Thoracic aorta (tissue), 2 donors: ENCODE results near the gene CALHM1. TPM values are rescaled to one million over a fixed set of nuclear protein-coding genes. Genes with fewer than 3 reads are reported as not detected.

ENCODE experiments used
- ATAC-seq: fragments of 150-250 bp; one replicate; pipeline ENCODE4 v1.8.0; 2017; ENCODE audit warnings: low read depth; ENCODE audit not compliant: insufficient number of reproducible peaks, low FRiP score
- DNase-seq: peaks from one replicate; pipeline ENCODE4 v3.0.0-alpha.2; 2020; ENCODE audit warnings: low spot score
- H3K27ac ChIP-seq, 2 donors: fragments of 200-600 bp; sonication (generic); 1 replicate in 1 of 2; 2 replicates in 1 of 2; pipeline ENCODE4 v1.5.1; 2016; ENCODE audit warnings: mild to moderate bottlenecking in 2 of 2, moderate library complexity in 2 of 2
- H3K27me3 ChIP-seq: fragments of 200-600 bp; sonication (generic); replicated peaks from 2 replicates; pipeline ENCODE4 v1.6.0; 2016; ENCODE audit warnings: mild to moderate bottlenecking; ENCODE audit not compliant: insufficient read depth
- H3K36me3 ChIP-seq: fragments of 200-600 bp; sonication (generic); one replicate; pipeline ENCODE4 v1.5.1; 2016
- H3K4me1 ChIP-seq, 2 donors: fragments of 200-600 bp; sonication (generic); 1 replicate in 1 of 2; 2 replicates in 1 of 2; pipeline versions ENCODE4 v1.5.1 to v1.6.0; 2016; ENCODE audit warnings: low read depth in 2 of 2, mild to moderate bottlenecking in 1 of 2; ENCODE audit not compliant: control insufficient read depth in 1 of 2
- H3K4me3 ChIP-seq: fragments of 200-600 bp; sonication (generic); 2 replicates; pipeline ENCODE4 v1.5.1; 2016; ENCODE audit warnings: mild to moderate bottlenecking
- H3K9me3 ChIP-seq: fragments of 200-600 bp; sonication (generic); 2 replicates; pipeline ENCODE4 v1.5.1; 2016
- CTCF ChIP-seq: fragments of 200-600 bp; sonication (generic); IDR thresholded peaks from one replicate; pipeline ENCODE4 v1.5.1; 2019; ENCODE audit warnings: antibody characterized with exemption
- total RNA-seq, 2 donors: library from RNA; depleted of rRNA; stranded (reverse); fragments of >200 nt; gene quantifications; one replicate each; pipeline versions ENCODE4 v1.1.0 to v1.2.3, GENCODE V29; 2016

CALHM1 gene
- total RNA-seq, 2 donors from 2014 or later, result not detected

GRCh38 chr10:103472005-103472404, 13.3 kb upstream of the CALHM1 start:
- no peaks in the 10 kb centered on the region for H3K36me3 ChIP-seq
- ATAC-seq (no peak), DNase-seq (no peak)
- no peak for TF ChIP-seq CTCF
- H3K27ac ChIP-seq, result no peak overlapping the region
- H3K9me3 ChIP-seq, result no peaks in the 10 kb centered on the region
- H3K4me3 ChIP-seq, result no peak overlapping the region
- H3K27me3 ChIP-seq, result no peaks in the 10 kb centered on the region
- peaks cover 0 to 4% of the 10 kb centered on the region in 2 donors for H3K4me1 ChIP-seq

- H3K4me3 ChIP-seq, result no peak overlapping the region
- H3K27me3 ChIP-seq, result no peaks in the 10 kb centered on the region
- H3K9me3 ChIP-seq, result no peaks in the 10 kb centered on the region
- peaks cover 0 to 4% of the 10 kb centered on the region in 2 donors for H3K4me1 ChIP-seq
- no peak for TF ChIP-seq CTCF
- no peaks in the 10 kb centered on the region for H3K36me3 ChIP-seq
- no peak for ATAC-seq
- H3K27ac ChIP-seq, result no peak overlapping the region
- no peak for DNase-seq
Measured at GRCh38 chr10:103470761-103471653, 12.3 kb upstream of the CALHM1 start.

GRCh38 chr10:103469201-103469600, 10.5 kb upstream of the CALHM1 start:
- no peak for ATAC-seq

GRCh38 chr10:103467406-103467805, 8.7 kb upstream of the CALHM1 start:
- no peak for TF ChIP-seq CTCF
- no peak overlapping the region for H3K27ac ChIP-seq
- no peaks in the 10 kb centered on the region for H3K36me3 ChIP-seq
- peaks cover 0 to 4% of the 10 kb centered on the region in 2 donors for H3K4me1 ChIP-seq
- H3K9me3 ChIP-seq, result no peaks in the 10 kb centered on the region
- ATAC-seq, result no peak
- no peak for DNase-seq
- no peaks in the 10 kb centered on the region for H3K27me3 ChIP-seq
- no peak overlapping the region for H3K4me3 ChIP-seq

More at GRCh38 chr10:103469201-103469600, 10.5 kb upstream of the CALHM1 start:
- DNase-seq, result no peak
- no peak for TF ChIP-seq CTCF
- Histone ChIP-seq H3K9me3 (no peaks in the 10 kb centered on the region), H3K4me3 (no peak overlapping the region), H3K27ac (no peak overlapping the region), H3K4me1 (peaks cover 0 to 4% of the 10 kb centered on the region in 2 donors), H3K27me3 (no peaks in the 10 kb centered on the region), H3K36me3 (no peaks in the 10 kb centered on the region)

GRCh38 chr10:103466734-103467133, 8.0 kb upstream of the CALHM1 start:
- no peak for TF ChIP-seq CTCF

More at GRCh38 chr10:103466734-103467133, 8.0 kb upstream of the CALHM1 start:
- no peak overlapping the region for H3K4me3 ChIP-seq
- H3K36me3 ChIP-seq, result no peaks in the 10 kb centered on the region
- H3K27me3 ChIP-seq, result no peaks in the 10 kb centered on the region
- no peak overlapping the region for H3K27ac ChIP-seq
- H3K9me3 ChIP-seq, result no peaks in the 10 kb centered on the region
- peaks cover 0 to under 1% of the 10 kb centered on the region in 2 donors for H3K4me1 ChIP-seq
- ATAC-seq, result no peak
- no peak for DNase-seq
